HFF-Myc (cell line): Measurements from ENCODE around the gene ZNF524.

Experiments used
- DNase-seq: peaks from one replicate; pipeline ENCODE4 v3.0.0-alpha.2; 2011; ENCODE audit warnings: low read depth; ENCODE audit errors: extremely low read depth
- H3K4me3 ChIP-seq: replicated peaks from 2 replicates; pipeline ENCODE4 v1.5.1; 2011; ENCODE audit warnings: low read depth, mild to moderate bottlenecking, control low read depth, low read length
- TF ChIP-seq, protein P1 (sequence below): IDR thresholded peaks from 2 replicates; pipeline ENCODE4 v1.5.1; 2012; ENCODE audit warnings: mild to moderate bottlenecking, low read depth, low read length, control low read depth; ENCODE audit errors: missing control alignments

The ZNF524 gene

GRCh38 chr19:55635856-55636440 is 35.9 kb downstream of the ZNF524 start:
- DNase-seq, result no peak

DNA sequence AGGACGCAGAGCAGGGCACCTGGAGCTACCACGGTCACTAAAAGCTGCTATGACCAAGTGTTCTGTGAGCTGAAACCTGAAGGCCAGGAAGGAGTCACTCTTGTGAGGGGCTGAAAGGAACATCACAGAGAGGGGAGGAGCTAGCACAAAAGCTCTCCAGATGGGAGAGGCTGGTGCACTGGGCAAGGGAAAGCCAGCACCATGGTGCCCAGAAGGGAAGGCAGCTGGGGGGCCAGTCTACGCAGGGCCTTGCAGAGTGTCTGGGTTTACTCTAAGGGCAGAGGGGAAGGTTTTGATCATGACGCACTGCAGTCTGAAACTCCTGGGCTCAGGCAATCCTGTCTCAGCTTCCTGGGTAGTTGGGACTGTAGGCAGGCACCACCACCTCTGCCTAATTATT is 36.6 kb downstream of the ZNF524 start:
- no peak overlapping the region for H3K4me3 ChIP-seq
- DNase-seq, result no peak
- TF ChIP-seq, protein P1, sequence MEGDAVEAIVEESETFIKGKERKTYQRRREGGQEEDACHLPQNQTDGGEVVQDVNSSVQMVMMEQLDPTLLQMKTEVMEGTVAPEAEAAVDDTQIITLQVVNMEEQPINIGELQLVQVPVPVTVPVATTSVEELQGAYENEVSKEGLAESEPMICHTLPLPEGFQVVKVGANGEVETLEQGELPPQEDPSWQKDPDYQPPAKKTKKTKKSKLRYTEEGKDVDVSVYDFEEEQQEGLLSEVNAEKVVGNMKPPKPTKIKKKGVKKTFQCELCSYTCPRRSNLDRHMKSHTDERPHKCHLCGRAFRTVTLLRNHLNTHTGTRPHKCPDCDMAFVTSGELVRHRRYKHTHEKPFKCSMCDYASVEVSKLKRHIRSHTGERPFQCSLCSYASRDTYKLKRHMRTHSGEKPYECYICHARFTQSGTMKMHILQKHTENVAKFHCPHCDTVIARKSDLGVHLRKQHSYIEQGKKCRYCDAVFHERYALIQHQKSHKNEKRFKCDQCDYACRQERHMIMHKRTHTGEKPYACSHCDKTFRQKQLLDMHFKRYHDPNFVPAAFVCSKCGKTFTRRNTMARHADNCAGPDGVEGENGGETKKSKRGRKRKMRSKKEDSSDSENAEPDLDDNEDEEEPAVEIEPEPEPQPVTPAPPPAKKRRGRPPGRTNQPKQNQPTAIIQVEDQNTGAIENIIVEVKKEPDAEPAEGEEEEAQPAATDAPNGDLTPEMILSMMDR, result no peak

More at GRCh38 chr19:55635856-55636440, 35.9 kb downstream of the ZNF524 start:
- TF ChIP-seq, protein P1, result no peak
- H3K4me3 ChIP-seq, result peak overlapping the region; percentile 98

GRCh38 chr19:55637534-55637933 is 37.4 kb downstream of the ZNF524 start:
- TF ChIP-seq, protein P1, result no peak
- no peak overlapping the region for H3K4me3 ChIP-seq
- no peak for DNase-seq

DNA sequence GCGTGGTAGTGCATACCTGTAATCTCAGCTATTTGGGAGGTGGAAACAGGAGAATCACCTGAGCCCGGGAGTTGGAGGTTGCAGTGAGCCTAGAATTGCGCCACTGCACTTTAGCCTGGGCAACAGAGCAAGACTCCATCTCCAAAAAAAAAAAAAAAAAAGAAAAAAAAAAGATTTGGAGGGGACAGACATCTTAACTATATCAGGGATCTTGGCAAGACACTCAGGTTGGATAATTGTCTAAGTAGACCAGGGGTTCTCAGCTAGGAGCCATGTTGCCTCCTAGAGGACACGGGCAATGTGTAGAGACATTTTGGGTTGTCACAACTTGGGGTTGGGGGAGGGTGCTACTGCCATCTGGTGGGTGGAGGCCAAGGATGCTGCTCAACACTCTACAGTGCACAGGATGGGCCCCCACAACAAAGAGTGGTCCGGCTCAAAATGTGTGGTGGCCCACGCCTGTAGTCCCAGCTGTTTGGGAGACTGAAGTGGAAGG is 38.8 kb downstream of the ZNF524 start:
- no peak for DNase-seq
- TF ChIP-seq, protein P1, result peak; percentile 67
- no peak overlapping the region for H3K4me3 ChIP-seq

GRCh38 chr19:55640043-55640576 is 40.0 kb downstream of the ZNF524 start:
- no peak for DNase-seq
- peak overlapping the region; percentile 87 for H3K4me3 ChIP-seq
- TF ChIP-seq, protein P1, result peak; percentile 53

GRCh38 chr19:55640577-55641425 is 40.7 kb downstream of the ZNF524 start, which contains the start of gene ZNF580:
ZNF580 (plus strand) TSS chr19:55641002; CDS start chr19:55642509, 1,507 bp downstream.
- H3K4me3 ChIP-seq, result peak within 1 kb of the TSS; percentile 87
- TF ChIP-seq, protein P1, result no peak
- no peak for DNase-seq
